GM23338 (cell line): Measurements from ENCODE around the gene ZNF644. TPM values are rescaled to one million over a fixed set of nuclear protein-coding genes. Genes with fewer than 3 reads are reported as not detected.

Source experiments
- ATAC-seq: fragments of 200-7000 bp; cut with Tn5 transposase; 3 replicates; pipeline ENCODE4 v1.9.1; 2020
- DNase-seq: peaks from one replicate; pipeline ENCODE4 v3.0.0-alpha.2; 2015; ENCODE audit warnings: low spot score
- H2AFZ ChIP-seq: fragments of 200-600 bp; sonication (generic); 2 replicates; pipeline ENCODE4 v1.8.0; 2016; ENCODE audit warnings: antibody characterized with exemption, mild to moderate bottlenecking, moderate library complexity
- H3F3A ChIP-seq: fragments of 200-600 bp; sonication (generic); replicated peaks from 2 replicates; pipeline ENCODE4 v1.8.0; 2017; ENCODE audit warnings: antibody characterized with exemption, mixed run types, low read depth
- H3K27ac ChIP-seq: fragments of 200-600 bp; sonication (generic); 2 replicates; pipeline ENCODE4 v1.6.1; 2016; ENCODE audit warnings: low read depth
- H3K27me3 ChIP-seq: fragments of 200-600 bp; sonication (generic); 2 replicates; pipeline ENCODE4 v1.8.0; 2016; ENCODE audit warnings: mild to moderate bottlenecking, mixed run types, moderate library complexity; ENCODE audit not compliant: insufficient read depth
- H3K36me3 ChIP-seq: fragments of 200-600 bp; sonication (generic); 2 replicates; pipeline ENCODE4 v1.8.0; 2016; ENCODE audit warnings: mild to moderate bottlenecking; ENCODE audit not compliant: insufficient read depth
- H3K4me1 ChIP-seq: fragments of 200-600 bp; sonication (generic); 2 replicates; pipeline ENCODE4 v1.8.0; 2016; ENCODE audit warnings: mild to moderate bottlenecking, moderate library complexity; ENCODE audit not compliant: insufficient read depth
- H3K4me2 ChIP-seq: fragments of 200-600 bp; sonication (generic); 2 replicates; pipeline ENCODE4 v1.7.1; 2017; ENCODE audit warnings: mixed run types
- H3K4me3 ChIP-seq: fragments of 200-600 bp; sonication (generic); 2 replicates; pipeline ENCODE4 v1.6.1; 2016; ENCODE audit warnings: mixed run types
- H3K79me2 ChIP-seq: fragments of 200-600 bp; sonication (generic); replicated peaks from 2 replicates; pipeline ENCODE4 v1.8.0; 2017; ENCODE audit warnings: mild to moderate bottlenecking; ENCODE audit not compliant: insufficient read depth
- H3K9me2 ChIP-seq: fragments of 200-600 bp; sonication (generic); 2 replicates; pipeline ENCODE4 v1.8.0; 2017; ENCODE audit not compliant: insufficient read depth
- H4K20me1 ChIP-seq: fragments of 200-600 bp; sonication (generic); replicated peaks from 2 replicates; pipeline ENCODE4 v1.8.0; 2017; ENCODE audit warnings: mild to moderate bottlenecking; ENCODE audit not compliant: insufficient read depth
- H3K27ac Mint-ChIP-seq: 2 replicates; pipeline ENCODE4 v1.8.0; 2020; ENCODE audit warnings: inconsistent platforms, mild to moderate bottlenecking, moderate library complexity, mixed read lengths
- H3K27me3 Mint-ChIP-seq: 3 replicates; pipeline ENCODE4 v1.8.0; 2022; ENCODE audit warnings: low read depth, mild to moderate bottlenecking, moderate library complexity, mixed read lengths, inconsistent platforms; ENCODE audit not compliant: insufficient read depth, poor library complexity
- H3K36me3 Mint-ChIP-seq: 3 replicates; pipeline ENCODE4 v1.8.0; 2021; ENCODE audit warnings: low read depth, mild to moderate bottlenecking, inconsistent platforms, moderate library complexity, mixed read lengths
- H3K4me1 Mint-ChIP-seq: 3 replicates; pipeline ENCODE4 v1.8.0; 2020; ENCODE audit warnings: mild to moderate bottlenecking, inconsistent platforms, mixed read lengths
- H3K4me3 Mint-ChIP-seq: 3 replicates; pipeline ENCODE4 v1.8.0; 2021; ENCODE audit warnings: moderate library complexity, mild to moderate bottlenecking, inconsistent platforms, mixed read lengths
- H3K9me3 Mint-ChIP-seq: 3 replicates; pipeline ENCODE4 v1.8.0; 2020; ENCODE audit warnings: moderate library complexity, mild to moderate bottlenecking, inconsistent platforms, mixed read lengths
- ETS1 ChIP-seq: IDR thresholded peaks from 2 replicates; pipeline ENCODE4 v1.6.1; 2016; ENCODE audit warnings: antibody characterized with exemption
- JUNB ChIP-seq: IDR thresholded peaks from one replicate; pipeline ENCODE4 v1.6.1; 2016; ENCODE audit warnings: antibody characterized with exemption; ENCODE audit not compliant: unreplicated experiment
- NANOG ChIP-seq: IDR thresholded peaks from 2 replicates; pipeline ENCODE4 v1.6.1; 2016; ENCODE audit warnings: antibody characterized with exemption, borderline replicate concordance
- POLR2AphosphoS5 ChIP-seq: IDR thresholded peaks from 2 replicates; pipeline ENCODE4 v1.6.1; 2016; ENCODE audit warnings: antibody characterized with exemption, low read depth
- ZNF114 ChIP-seq: fragments of 250-450 bp; sonication (Bioruptor Pico); IDR thresholded peaks from 2 replicates; pipeline ENCODE4 v1.5.0; 2020; ENCODE audit warnings: mild to moderate bottlenecking, moderate library complexity
- ZNF462 ChIP-seq: fragments of 250-450 bp; sonication (Bioruptor Pico); IDR thresholded peaks from 2 replicates; pipeline ENCODE4 v1.5.0; 2020; ENCODE audit warnings: mild to moderate bottlenecking, moderate library complexity
- polyA plus RNA-seq: library from polyadenylated mRNA; unstranded; fragments of >200 nt; fragmentation: Nextera tagmentation; extraction: Ambion mirVana; gene quantifications from 2 replicates; pipeline ENCODE4 v1.2.1, GENCODE V29; 2016
- total RNA-seq: library from RNA; depleted of rRNA; stranded (reverse); fragments of >200 nt; shearing (Covaris generic); gene quantifications from 2 replicates; pipeline ENCODE4 v1.2.3, GENCODE V29; 2014

The ZNF644 gene
- total and polyA plus RNA-seq, 2 experiments from 2014 or later: 101 to 103 TPM

- Histone ChIP-seq H3K27me3 (no peaks in the 10 kb centered on the region), H3K79me2 (peaks cover 84% of the 10 kb centered on the region), H3K4me3 (peak overlapping the region; percentile 14), H3K4me1 (peaks cover 51% of the 10 kb centered on the region), H3K9me2 (no peaks in the 10 kb centered on the region), H3F3A (no peaks in the 10 kb centered on the region), H2AFZ (no peak overlapping the region), H3K27ac (peak overlapping the region; percentile 83), H3K36me3 (no peaks in the 10 kb centered on the region), H3K4me2 (peak overlapping the region; percentile 44), H4K20me1 (no peaks in the 10 kb centered on the region; the same call in 1 of the 2 replicates)
- peak overlapping the region; percentile 55 for H3K4me3 Mint-ChIP-seq
- peaks cover 70% of the 10 kb centered on the region for H3K4me1 Mint-ChIP-seq
- DNase-seq (peak; percentile 89), ATAC-seq (peak; percentile 74)
- peaks cover 5% of the 10 kb centered on the region for H3K9me3 Mint-ChIP-seq
- peak overlapping the region; percentile 94 for H3K27ac Mint-ChIP-seq
- TF ChIP-seq NANOG (peak; percentile 60; the same call in 1 of the 2 replicates), ETS1 (no peak), POLR2AphosphoS5 (no peak), JUNB (no peak), ZNF114 (CRISPR knock-in tag) (no peak), ZNF462 (CRISPR knock-in tag) (peak; percentile 39; the same call in 1 of the 2 replicates)
- H3K36me3 Mint-ChIP-seq: peaks cover 12% of the 10 kb centered on the region
- H3K27me3 Mint-ChIP-seq: peaks cover 2% of the 10 kb centered on the region
These were observed 96.9 kb downstream of the ZNF644 start for GRCh38 chr1:90924982-90925381.
